Embryonic facial prominence (tissue), 1 donor: ENCODE measurements around the gene ALCAM.

Experiments
- DNase-seq: peaks from one replicate; pipeline ENCODE4 v3.0.0-alpha.2; 2016; ENCODE audit errors: extremely low spot score

The ALCAM gene

GRCh38 chr3:105366326-105367062 is at the start of gene ALCAM:
TSS of gene ALCAM (plus strand) at chr3:105366909.
- peak; percentile 95 for DNase-seq

DNA sequence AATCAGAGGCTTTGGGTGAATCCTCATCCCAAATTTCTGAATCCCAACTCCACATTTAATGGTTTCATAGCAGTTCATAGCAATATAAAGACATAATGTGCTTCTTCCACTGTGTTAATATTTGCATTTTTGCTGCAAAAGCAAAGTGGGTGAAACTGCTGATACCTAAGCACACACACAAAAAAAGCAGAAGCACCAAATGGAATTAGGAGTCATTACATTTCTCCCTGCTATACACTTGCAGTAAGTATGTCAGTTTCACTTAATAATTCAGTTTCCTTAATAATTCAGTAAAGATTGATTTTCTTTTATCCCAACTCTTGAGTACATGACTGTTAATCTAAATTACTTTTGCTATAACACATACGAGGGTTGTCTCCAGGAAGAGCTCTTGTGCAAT is 48.9 kb upstream of the ALCAM start:
- no peak for DNase-seq

- DNase-seq: no peak
These were observed 44.0 kb upstream of the ALCAM start for GRCh38 chr3:105322570-105323273.

DNA sequence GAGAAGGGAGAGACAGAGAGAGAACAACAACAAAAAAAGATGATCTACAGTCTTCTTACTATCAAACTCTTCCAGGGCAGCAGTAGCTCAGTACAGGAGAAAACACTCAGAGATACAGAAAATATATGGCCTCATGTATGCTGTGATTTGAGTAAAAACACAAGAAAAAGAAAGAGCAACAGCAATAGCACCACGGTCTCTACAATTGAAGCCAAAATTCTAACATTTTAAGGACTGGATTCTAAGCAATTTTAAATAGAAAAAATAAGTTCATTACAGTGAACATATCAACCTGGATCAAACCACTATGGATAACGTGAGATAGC is 43.5 kb upstream of the ALCAM start:
- no peak for DNase-seq

DNA sequence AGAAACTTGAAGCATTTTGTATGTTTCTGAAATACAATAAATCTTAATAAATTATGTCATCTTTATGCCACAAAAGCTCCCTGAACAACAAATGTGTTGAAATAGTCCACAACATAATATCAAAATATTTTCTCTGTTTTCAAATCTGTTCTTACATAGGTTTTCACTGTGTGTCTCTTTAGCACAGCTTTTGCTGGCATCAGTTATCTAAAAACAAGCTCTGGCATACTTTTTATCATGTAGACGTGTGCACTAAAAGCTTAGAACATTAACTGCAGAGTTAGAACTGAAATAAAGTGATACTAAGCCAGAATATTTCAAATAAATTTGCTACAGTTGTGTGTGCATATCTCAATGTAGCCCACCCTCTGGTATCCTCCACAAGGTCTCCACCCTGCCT is 41.8 kb upstream of the ALCAM start:
- DNase-seq: no peak

GRCh38 chr3:105327662-105328337 is 38.9 kb upstream of the ALCAM start:
- no peak for DNase-seq

- no peak for DNase-seq
These were observed 38.4 kb upstream of the ALCAM start for GRCh38 chr3:105328338-105328730.

GRCh38 chr3:105332961-105333360 is 33.7 kb upstream of the ALCAM start:
- no peak for DNase-seq

DNA sequence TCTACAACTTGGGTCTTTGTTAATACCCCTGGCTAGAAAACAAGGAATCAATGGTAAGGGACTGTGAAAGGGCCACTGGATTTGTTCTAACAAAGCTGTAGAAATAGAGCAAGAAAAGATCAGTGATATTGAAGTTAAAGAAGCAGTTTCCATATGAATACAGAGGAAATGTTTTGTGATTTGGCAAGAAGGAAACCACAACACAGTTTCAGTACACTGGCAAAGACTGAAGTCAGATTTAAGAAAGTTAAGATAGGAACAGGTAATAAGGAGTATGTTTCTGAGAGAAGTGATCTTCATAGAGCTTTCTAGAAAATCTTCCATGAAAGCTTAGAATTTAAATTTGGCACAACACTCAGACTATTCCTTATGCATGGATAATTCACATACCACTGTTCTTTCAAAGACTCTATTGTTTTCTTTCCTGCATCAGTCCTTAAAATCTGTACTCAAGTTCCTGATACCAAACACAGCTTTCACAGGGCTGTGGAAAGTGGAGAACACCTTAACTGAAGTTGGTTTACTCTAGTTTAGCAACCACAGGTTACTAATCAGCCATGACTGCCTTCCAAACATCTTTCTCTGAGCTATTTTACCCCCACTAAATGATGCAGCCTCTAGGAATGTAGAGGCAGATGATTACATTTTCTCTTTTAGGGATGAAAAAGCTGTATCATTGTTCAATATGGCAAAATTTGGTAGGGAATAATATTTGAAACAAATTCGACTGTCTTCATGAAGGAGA is 32.4 kb upstream of the ALCAM start:
- no peak for DNase-seq

DNA sequence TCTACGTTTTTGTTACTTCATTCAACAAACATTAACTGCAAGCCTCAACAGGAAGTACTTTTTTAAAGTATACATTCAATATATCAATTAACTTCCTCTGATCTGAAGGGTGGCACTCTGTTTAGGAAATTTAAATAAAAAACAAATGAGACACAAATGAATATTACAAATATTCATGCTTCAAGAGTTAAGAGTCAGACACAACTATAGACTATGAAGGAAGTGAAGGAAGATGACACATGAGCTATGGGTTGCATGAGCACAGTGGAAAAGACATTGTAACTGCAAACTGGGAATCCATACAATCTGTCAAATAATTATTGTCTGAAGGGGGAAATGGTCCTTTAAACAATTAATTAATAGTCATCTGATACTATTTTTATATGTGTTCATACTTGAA is 26.8 kb upstream of the ALCAM start:
- DNase-seq: no peak

- no peak for DNase-seq
These were observed 22.7 kb upstream of the ALCAM start for GRCh38 chr3:105343991-105344390.

DNA sequence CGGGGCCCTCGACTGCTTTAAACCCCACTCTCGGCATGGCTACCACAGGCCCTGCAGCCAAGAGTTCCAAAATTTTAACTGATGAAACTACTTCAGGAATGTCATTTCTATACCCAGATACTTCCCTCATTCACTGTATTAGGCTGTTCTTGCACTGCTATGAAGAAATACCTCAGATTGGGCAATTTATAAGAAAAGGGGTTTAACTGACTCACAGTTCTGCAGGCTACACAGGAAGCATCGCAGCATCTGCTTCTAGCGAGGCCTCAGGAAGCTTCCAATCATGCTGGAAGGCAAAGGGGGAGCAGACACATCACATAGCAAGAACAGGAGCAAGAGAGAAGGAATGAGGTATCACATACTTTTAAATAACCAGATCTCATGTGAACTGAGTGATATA is 21.6 kb upstream of the ALCAM start:
- no peak for DNase-seq

DNA sequence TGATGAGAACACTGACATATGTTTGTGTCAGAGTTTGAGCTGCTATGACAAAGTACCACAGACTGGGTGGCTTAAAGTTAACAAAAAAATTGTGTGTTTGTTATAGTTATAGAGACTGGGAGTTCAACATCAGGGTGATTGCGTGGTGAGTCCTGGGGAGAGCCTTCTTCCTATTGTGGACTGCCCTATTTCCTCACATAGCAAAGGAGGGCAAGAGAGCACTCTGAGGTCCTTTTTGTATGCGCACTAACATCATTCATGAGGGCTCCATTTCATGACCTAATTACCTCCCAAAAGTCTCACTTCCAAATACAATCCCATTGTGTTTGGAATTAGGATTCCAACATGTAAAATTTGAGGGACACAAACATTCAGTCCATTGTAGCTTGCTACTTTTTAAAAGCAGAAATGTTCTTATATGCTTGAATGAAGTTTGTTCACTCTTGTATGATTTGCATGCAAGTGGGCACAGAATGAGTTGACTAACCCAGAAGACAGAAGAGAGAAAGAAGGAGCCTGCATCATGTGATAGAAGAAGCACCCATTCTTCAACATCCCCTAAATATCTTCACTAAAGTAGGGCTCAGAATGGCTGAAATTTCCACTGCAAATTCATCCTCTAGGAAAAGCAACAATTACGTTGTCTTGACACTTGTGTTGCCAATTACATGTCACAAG is 18.9 kb upstream of the ALCAM start:
- no peak for DNase-seq

DNA sequence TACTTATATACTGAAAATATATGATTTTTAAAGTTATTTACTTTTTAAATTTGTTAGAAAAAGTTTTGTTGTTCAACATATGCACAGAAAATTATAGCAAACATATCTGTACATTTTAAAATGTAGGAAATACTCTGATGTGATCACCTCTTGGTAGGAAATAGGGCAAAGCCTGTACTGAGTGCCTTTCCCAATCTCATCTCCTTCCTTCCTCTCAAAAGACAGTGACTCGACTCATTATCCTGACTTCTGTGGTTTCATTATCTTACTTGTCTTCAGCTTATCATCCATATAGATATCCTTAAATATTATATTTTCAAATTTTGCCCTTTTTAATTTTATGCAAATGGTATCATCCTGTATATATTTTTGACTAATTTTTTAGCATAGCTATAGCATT is 18.4 kb upstream of the ALCAM start:
- no peak for DNase-seq

DNA sequence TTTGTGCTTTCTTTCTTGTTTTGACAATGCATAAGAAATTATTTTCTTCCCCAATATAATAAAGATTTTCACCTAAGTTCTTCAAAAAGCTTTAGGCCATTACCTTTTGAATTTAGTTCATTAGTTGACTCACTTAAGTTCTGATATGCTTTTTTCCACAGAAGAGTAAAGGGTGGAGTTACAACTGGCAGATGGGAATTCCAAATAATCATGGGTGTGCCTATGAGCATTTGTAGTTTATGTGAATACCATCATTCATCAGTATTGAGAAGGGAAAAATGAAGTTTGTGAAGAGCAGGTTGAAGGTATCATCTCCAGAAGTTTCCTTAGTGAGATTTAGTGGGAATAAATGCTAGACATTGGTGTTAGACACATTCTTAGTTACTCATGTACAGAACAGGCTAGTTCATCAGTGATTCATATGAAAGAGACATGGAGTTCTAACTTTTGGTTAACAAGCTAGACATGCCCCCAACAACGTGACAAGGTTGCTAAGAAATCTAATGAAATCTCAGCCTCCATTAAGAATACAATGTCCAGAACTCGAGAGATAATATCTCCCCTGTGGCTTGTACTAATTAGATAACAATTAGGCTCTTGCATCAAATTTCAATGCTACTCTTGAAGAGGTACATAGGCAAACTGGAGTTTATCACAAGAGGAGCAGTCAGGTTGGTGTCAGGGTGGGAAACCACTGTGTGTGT is 16.9 kb upstream of the ALCAM start:
- no peak for DNase-seq

GRCh38 chr3:105351821-105352220 is 14.9 kb upstream of the ALCAM start:
- no peak for DNase-seq

DNA sequence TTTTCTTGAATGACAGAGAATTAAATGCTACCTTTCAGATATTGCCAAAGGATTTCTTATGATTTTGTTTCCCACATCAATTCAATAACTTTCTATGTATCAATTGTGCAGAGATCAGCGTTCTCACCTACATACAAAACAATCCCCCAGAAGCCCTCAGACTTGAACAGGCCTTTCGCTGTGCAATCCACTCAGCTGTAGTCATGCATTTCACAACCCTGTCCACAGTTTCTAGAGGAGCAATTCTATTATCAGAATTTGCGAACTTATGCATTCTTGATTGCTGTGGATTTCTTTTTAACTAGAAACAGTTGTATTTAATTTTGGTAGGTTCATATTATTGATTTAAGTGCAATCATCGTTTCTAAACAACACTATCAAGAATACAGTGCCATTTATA is 13.7 kb upstream of the ALCAM start:
- no peak for DNase-seq

DNA sequence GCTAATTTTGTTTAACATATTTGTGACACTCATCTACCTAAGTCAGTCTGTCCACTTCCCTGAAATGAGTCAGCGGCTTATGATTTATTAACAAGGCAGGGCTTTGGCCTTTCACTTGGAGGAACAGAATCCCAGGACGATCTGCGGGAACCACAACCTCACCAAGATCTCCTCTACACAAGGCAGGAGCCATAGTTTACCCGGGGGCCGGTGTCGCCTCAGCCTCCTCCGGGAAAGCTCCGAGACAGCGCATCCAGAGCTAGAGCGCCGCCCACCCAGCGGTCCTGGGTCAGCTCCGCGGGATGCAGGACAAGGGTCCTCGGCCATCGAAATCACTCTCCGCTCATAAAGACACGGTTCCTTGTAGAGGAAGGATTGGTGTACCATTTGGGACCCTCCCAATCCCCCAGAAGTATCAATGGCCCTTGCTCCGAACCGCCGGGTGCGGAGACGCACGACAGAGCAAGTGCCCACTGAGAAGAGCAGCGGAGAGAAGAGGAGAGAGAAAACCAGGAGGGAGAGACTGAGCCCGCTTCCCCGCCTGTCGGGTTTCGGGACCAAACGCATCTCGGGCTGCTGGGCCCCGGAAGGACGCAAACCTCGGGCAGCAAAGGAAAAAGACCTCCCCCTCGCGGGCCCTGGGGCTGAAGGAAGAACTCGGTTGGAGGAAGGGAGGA is 13.1 kb upstream of the ALCAM start:
- no peak for DNase-seq

DNA sequence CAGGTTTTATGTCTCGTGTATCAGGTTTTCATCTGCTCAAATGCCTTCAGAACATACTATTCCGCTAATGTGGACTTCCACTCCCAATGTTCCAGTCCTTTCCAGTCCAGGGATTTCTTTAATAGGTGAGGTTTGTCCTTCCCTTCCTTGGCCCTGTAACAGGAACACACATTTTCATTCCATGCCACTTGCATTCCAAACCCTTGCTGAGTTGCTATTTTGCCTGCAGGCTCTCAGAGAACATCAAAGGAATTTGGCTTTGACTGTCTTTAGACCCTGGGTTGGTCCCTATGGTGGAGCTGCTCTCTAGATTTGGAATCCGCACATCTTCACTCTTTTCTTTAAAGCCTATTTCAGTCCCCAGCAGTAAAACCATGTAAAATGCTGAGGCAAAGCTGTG is 12.3 kb upstream of the ALCAM start:
- no peak for DNase-seq

GRCh38 chr3:105355408-105356061 is 11.2 kb upstream of the ALCAM start:
- DNase-seq: no peak
